ENCODE measurements around the gene IGFL2. TPM values are rescaled to one million over a fixed set of nuclear protein-coding genes. Genes with fewer than 3 reads are reported as not detected.
A peak's percentile ranks its signal among the peaks of the same experiment; 100 is the strongest.

Gene IGFL2
- total RNA-seq, 2 donors from 2014 or later, result 0.84 TPM; not detected in 1

DNA sequence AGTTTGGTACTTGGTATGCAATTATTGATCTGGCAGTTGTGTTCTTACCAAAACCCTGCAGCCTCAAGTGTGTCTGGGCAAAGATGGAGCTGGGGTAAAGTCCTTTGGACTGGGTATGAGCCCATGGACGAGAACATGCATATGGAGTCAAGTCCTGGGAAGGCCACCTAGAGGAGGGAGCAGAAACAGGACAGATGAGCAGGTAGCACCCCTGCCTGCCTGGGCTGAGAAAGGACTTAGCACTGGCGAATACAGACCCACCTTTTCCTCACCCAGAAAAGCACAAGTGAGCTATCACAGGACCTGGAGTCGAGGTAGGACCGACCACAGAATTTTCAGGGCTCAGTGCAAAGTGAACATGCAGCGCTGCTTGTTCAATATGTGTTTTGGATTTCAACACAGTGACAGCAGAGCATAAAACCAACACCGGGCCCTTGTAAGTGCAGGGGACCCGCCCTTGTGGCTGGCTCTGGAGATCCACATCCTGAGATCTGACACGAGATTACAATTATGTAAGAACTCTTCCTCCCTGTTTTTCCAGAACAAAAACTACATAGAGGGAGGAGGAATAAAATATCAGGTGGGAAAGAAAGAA is 25.9 kb downstream of the IGFL2 start:
- Histone ChIP-seq H3K4me3 (ENCODE audit: low read length) (no peak overlapping the region), H3K9me3 (ENCODE audit: control insufficient read depth, low read length) (peaks cover 22% of the 10 kb centered on the region), H3K9ac (ENCODE audit: extremely low read depth, low read length, poor library complexity, severe bottlenecking) (no peak overlapping the region), H3K4me1 (ENCODE audit: control insufficient read depth, insufficient read depth, low read length) (peaks cover 3% of the 10 kb centered on the region), H3K27me3 (ENCODE audit: control insufficient read depth, insufficient read depth, low read length, poor library complexity, severe bottlenecking) (no peaks in the 10 kb centered on the region), H3K36me3 (ENCODE audit: control insufficient read depth, insufficient read depth, low read length) (no peaks in the 10 kb centered on the region), H3K27ac (ENCODE audit: low read depth, low read length) (no peak overlapping the region)
- peaks cover 30% of the 10 kb centered on the region for H3K9me3 Mint-ChIP-seq
- H3K4me3 Mint-ChIP-seq, result no peak overlapping the region
- 85 to 94% methylated on average over 6 to 8 of the region's 8 CpGs for WGBS, 2 experiments (ENCODE audit: insufficient coverage in 1 of 2, insufficient read length in 1 of 2)
- no peak overlapping the region for H3K27ac Mint-ChIP-seq
- H3K4me1 Mint-ChIP-seq, result peaks cover 12% of the 10 kb centered on the region
- TF ChIP-seq, protein P1, sequence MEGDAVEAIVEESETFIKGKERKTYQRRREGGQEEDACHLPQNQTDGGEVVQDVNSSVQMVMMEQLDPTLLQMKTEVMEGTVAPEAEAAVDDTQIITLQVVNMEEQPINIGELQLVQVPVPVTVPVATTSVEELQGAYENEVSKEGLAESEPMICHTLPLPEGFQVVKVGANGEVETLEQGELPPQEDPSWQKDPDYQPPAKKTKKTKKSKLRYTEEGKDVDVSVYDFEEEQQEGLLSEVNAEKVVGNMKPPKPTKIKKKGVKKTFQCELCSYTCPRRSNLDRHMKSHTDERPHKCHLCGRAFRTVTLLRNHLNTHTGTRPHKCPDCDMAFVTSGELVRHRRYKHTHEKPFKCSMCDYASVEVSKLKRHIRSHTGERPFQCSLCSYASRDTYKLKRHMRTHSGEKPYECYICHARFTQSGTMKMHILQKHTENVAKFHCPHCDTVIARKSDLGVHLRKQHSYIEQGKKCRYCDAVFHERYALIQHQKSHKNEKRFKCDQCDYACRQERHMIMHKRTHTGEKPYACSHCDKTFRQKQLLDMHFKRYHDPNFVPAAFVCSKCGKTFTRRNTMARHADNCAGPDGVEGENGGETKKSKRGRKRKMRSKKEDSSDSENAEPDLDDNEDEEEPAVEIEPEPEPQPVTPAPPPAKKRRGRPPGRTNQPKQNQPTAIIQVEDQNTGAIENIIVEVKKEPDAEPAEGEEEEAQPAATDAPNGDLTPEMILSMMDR (conservative IDR thresholded peaks at IDR 0.05), result peak; percentile 56
- peaks cover 5% of the 10 kb centered on the region for H3K36me3 Mint-ChIP-seq (ENCODE audit: low read depth)
- no peaks in the 10 kb centered on the region for H3K27me3 Mint-ChIP-seq (ENCODE audit: insufficient read depth)
- DNase-seq, result peak; percentile 57

GRCh38 chr19:46176116-46176860 is 28.2 kb downstream of the IGFL2 start:
- Histone ChIP-seq H3K36me3 (ENCODE audit: control insufficient read depth, insufficient read depth, low read length) (no peaks in the 10 kb centered on the region), H3K9me3 (ENCODE audit: control insufficient read depth, low read length) (peaks cover 4% of the 10 kb centered on the region), H3K4me1 (ENCODE audit: control insufficient read depth, insufficient read depth, low read length) (peaks cover 3% of the 10 kb centered on the region), H3K27me3 (ENCODE audit: control insufficient read depth, insufficient read depth, low read length, poor library complexity, severe bottlenecking) (no peaks in the 10 kb centered on the region), H3K27ac (ENCODE audit: low read depth, low read length) (no peak overlapping the region), H3K9ac (ENCODE audit: extremely low read depth, low read length, poor library complexity, severe bottlenecking) (no peak overlapping the region), H3K4me3 (ENCODE audit: low read length) (no peak overlapping the region)
- Mint-ChIP-seq H3K4me3 (no peak overlapping the region), H3K9me3 (peaks cover 8% of the 10 kb centered on the region), H3K27me3 (ENCODE audit: insufficient read depth) (no peaks in the 10 kb centered on the region), H3K36me3 (ENCODE audit: low read depth) (no peaks in the 10 kb centered on the region), H3K4me1 (peaks cover 13% of the 10 kb centered on the region), H3K27ac (no peak overlapping the region)
- WGBS, 2 experiments (ENCODE audit: insufficient coverage in 1 of 2, insufficient read length in 1 of 2), result 89 to 91% methylated on average over 1 to 5 of the region's 7 CpGs
- peak; percentile 36 for DNase-seq
- TF ChIP-seq, protein P1 (conservative IDR thresholded peaks at IDR 0.05), result no peak

- H3K4me1 ChIP-seq (ENCODE audit: control insufficient read depth, insufficient read depth, low read length), result no peaks in the 10 kb centered on the region
- H3K9ac ChIP-seq (ENCODE audit: extremely low read depth, low read length, poor library complexity, severe bottlenecking), result no peak overlapping the region
- TF ChIP-seq, protein P1 (conservative IDR thresholded peaks at IDR 0.05), result no peak
- H3K9me3 ChIP-seq (ENCODE audit: control insufficient read depth, low read length), result no peaks in the 10 kb centered on the region
- H3K4me3 ChIP-seq (ENCODE audit: low read length), result no peak overlapping the region
- no peak overlapping the region for H3K4me3 Mint-ChIP-seq
- 91 to 92% methylated on average over 6 to 9 of the region's 9 CpGs for WGBS, 2 experiments (ENCODE audit: insufficient coverage in 1 of 2, insufficient read length in 1 of 2)
- H3K27ac Mint-ChIP-seq, result no peak overlapping the region
- DNase-seq, result peak; percentile 28
- H3K4me1 Mint-ChIP-seq, result peaks cover 8% of the 10 kb centered on the region
- peaks cover 1% of the 10 kb centered on the region for H3K9me3 Mint-ChIP-seq
- peaks cover 8% of the 10 kb centered on the region for H3K27me3 Mint-ChIP-seq (ENCODE audit: insufficient read depth)
- no peaks in the 10 kb centered on the region for H3K36me3 ChIP-seq (ENCODE audit: control insufficient read depth, insufficient read depth, low read length)
- H3K27ac ChIP-seq (ENCODE audit: low read depth, low read length), result no peak overlapping the region
- no peaks in the 10 kb centered on the region for H3K36me3 Mint-ChIP-seq (ENCODE audit: low read depth)
- H3K27me3 ChIP-seq (ENCODE audit: control insufficient read depth, insufficient read depth, low read length, poor library complexity, severe bottlenecking), result no peaks in the 10 kb centered on the region
Measured at GRCh38 chr19:46179076-46179759, 31.2 kb downstream of the IGFL2 start.

All from endodermal cell (in vitro differentiated cells).